Measurements from ENCODE around the gene CYLD.

DNA sequence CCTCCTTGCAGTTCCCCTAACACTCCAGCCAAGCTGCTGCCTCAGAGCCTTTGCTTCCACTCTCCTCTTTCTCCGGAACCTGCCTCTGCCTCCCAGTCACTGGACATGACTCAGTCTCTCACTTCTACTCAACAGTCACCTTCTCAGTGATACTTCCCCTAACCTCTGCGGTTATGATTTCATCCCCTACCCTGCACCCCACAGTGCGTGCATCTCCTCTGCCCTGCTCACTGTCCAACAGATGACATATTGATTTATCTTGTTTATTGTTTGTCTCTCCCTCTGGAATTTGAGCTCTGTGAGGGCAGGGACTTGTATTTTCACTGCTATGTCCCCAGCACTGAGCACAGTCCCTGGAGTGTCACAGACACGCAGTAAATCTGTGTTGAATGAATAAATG lies 100.7 kb downstream of the CYLD start:
- TF ChIP-seq EZH2 (IDR thresholded peaks at IDR 0.05; ENCODE audit: low read depth, unreplicated experiment) (no peak), EZH2phosphoT487 (IDR thresholded peaks at IDR 0.05; ENCODE audit: unreplicated experiment) (no peak), ZNF114 (CRISPR knock-in tag; IDR thresholded peaks at IDR 0.05) (no peak), CREB1 (CRISPR knock-in tag; IDR thresholded peaks at IDR 0.05; ENCODE audit: low read depth) (no peak), POLR2AphosphoS5 (IDR thresholded peaks at IDR 0.05; ENCODE audit: low read depth) (no peak), NANOG (IDR thresholded peaks at IDR 0.05; ENCODE audit: borderline replicate concordance) (no peak)
- TF ChIP-seq, protein P1, sequence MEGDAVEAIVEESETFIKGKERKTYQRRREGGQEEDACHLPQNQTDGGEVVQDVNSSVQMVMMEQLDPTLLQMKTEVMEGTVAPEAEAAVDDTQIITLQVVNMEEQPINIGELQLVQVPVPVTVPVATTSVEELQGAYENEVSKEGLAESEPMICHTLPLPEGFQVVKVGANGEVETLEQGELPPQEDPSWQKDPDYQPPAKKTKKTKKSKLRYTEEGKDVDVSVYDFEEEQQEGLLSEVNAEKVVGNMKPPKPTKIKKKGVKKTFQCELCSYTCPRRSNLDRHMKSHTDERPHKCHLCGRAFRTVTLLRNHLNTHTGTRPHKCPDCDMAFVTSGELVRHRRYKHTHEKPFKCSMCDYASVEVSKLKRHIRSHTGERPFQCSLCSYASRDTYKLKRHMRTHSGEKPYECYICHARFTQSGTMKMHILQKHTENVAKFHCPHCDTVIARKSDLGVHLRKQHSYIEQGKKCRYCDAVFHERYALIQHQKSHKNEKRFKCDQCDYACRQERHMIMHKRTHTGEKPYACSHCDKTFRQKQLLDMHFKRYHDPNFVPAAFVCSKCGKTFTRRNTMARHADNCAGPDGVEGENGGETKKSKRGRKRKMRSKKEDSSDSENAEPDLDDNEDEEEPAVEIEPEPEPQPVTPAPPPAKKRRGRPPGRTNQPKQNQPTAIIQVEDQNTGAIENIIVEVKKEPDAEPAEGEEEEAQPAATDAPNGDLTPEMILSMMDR (conservative IDR thresholded peaks at IDR 0.05; ENCODE audit: low read depth in 2 of 2) = no peak
- TF ChIP-seq, protein P2, sequence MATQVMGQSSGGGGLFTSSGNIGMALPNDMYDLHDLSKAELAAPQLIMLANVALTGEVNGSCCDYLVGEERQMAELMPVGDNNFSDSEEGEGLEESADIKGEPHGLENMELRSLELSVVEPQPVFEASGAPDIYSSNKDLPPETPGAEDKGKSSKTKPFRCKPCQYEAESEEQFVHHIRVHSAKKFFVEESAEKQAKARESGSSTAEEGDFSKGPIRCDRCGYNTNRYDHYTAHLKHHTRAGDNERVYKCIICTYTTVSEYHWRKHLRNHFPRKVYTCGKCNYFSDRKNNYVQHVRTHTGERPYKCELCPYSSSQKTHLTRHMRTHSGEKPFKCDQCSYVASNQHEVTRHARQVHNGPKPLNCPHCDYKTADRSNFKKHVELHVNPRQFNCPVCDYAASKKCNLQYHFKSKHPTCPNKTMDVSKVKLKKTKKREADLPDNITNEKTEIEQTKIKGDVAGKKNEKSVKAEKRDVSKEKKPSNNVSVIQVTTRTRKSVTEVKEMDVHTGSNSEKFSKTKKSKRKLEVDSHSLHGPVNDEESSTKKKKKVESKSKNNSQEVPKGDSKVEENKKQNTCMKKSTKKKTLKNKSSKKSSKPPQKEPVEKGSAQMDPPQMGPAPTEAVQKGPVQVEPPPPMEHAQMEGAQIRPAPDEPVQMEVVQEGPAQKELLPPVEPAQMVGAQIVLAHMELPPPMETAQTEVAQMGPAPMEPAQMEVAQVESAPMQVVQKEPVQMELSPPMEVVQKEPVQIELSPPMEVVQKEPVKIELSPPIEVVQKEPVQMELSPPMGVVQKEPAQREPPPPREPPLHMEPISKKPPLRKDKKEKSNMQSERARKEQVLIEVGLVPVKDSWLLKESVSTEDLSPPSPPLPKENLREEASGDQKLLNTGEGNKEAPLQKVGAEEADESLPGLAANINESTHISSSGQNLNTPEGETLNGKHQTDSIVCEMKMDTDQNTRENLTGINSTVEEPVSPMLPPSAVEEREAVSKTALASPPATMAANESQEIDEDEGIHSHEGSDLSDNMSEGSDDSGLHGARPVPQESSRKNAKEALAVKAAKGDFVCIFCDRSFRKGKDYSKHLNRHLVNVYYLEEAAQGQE (IDR thresholded peaks at IDR 0.05; ENCODE audit: unreplicated experiment) = no peak
- TF ChIP-seq, protein P3, sequence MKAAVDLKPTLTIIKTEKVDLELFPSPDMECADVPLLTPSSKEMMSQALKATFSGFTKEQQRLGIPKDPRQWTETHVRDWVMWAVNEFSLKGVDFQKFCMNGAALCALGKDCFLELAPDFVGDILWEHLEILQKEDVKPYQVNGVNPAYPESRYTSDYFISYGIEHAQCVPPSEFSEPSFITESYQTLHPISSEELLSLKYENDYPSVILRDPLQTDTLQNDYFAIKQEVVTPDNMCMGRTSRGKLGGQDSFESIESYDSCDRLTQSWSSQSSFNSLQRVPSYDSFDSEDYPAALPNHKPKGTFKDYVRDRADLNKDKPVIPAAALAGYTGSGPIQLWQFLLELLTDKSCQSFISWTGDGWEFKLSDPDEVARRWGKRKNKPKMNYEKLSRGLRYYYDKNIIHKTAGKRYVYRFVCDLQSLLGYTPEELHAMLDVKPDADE (IDR thresholded peaks at IDR 0.05) = no peak

Measured in GM23338 (cell line).